Activated CD8-positive, alpha-beta T cell treated with anti-CD3 and anti-CD28 coated beads, Interleukin-2, amount 10 ng/mL, durations not matched to agents 7 days and 5 days (primary cell): ENCODE data around the gene LRMDA. TPM values are rescaled to one million over a fixed set of nuclear protein-coding genes. Genes with fewer than 3 reads are reported as not detected.

Experiments used
- ATAC-seq: fragments of 150-1000 bp; cut with Tn5 transposase; one replicate; pipeline ENCODE4 v1.10.0; 2021; ENCODE audit warnings: moderate library complexity
- CTCF ChIA-PET: fragments of 350-600 bp; sonication (Branson Sonifier 250); formaldehyde crosslinking; loops from one replicate; lab custom pipeline; 2021; ENCODE audit warnings: antibody characterized with exemption; lab: Charles Lee
- POLR2A ChIA-PET: fragments of 350-600 bp; sonication (Branson Sonifier 250); formaldehyde crosslinking; loops from one replicate; lab custom pipeline; 2021; ENCODE audit warnings: antibody characterized with exemption; lab: Charles Lee
- DNase-seq: peaks from one replicate; pipeline ENCODE4 v3.0.0-alpha.2; 2020
- H3K27ac Mint-ChIP-seq: one replicate; pipeline ENCODE4 v1.8.0; 2021; ENCODE audit warnings: mild to moderate bottlenecking, mixed read lengths
- H3K27me3 Mint-ChIP-seq: one replicate; pipeline ENCODE4 v1.8.0; 2021; ENCODE audit warnings: low read depth, mixed read lengths
- H3K36me3 Mint-ChIP-seq: one replicate; pipeline ENCODE4 v1.8.0; 2021; ENCODE audit warnings: low read depth, mixed read lengths
- H3K4me1 Mint-ChIP-seq: one replicate; pipeline ENCODE4 v1.8.0; 2021; ENCODE audit warnings: low read depth, mixed read lengths
- H3K4me3 Mint-ChIP-seq: one replicate; pipeline ENCODE4 v1.8.0; 2021; ENCODE audit warnings: mild to moderate bottlenecking, mixed read lengths
- H3K9me3 Mint-ChIP-seq: one replicate; pipeline ENCODE4 v1.8.0; 2022; ENCODE audit warnings: mixed read lengths; ENCODE audit not compliant: insufficient read depth
- total RNA-seq, 2 experiments: library from RNA; stranded (reverse); gene quantifications; one replicate each; pipeline ENCODE4 v1.2.3, GENCODE V29; 2021

The LRMDA gene
- total RNA-seq, 2 experiments from 2014 or later, result not detected

GRCh38 chr10:76122056-76122455 lies 690.6 kb downstream of the LRMDA start:
- DNase-seq (no peak), ATAC-seq (no peak)
- H3K9me3 Mint-ChIP-seq, result no peaks in the 10 kb centered on the region
- H3K4me1 Mint-ChIP-seq, result no peaks in the 10 kb centered on the region
- H3K27me3 Mint-ChIP-seq, result no peaks in the 10 kb centered on the region
- ChIA-PET CTCF (no interaction called here), POLR2A (no interaction called here)
- no peak overlapping the region for H3K27ac Mint-ChIP-seq
- no peaks in the 10 kb centered on the region for H3K36me3 Mint-ChIP-seq
- no peak overlapping the region for H3K4me3 Mint-ChIP-seq

GRCh38 chr10:76124280-76124679 lies 692.9 kb downstream of the LRMDA start:
- POLR2A ChIA-PET, result no interaction called here

GRCh38 chr10:76125900-76126299 lies 694.5 kb downstream of the LRMDA start:
- DNase-seq, result no peak
- ChIA-PET CTCF (no interaction called here), POLR2A (no interaction called here)
- Mint-ChIP-seq H3K4me1 (no peaks in the 10 kb centered on the region), H3K9me3 (no peaks in the 10 kb centered on the region), H3K27me3 (no peaks in the 10 kb centered on the region), H3K27ac (no peak overlapping the region), H3K36me3 (no peaks in the 10 kb centered on the region), H3K4me3 (no peak overlapping the region)
- no peak for ATAC-seq

More at GRCh38 chr10:76124280-76124679, 692.9 kb downstream of the LRMDA start:
- no peaks in the 10 kb centered on the region for H3K9me3 Mint-ChIP-seq
- CTCF ChIA-PET, result no interaction called here
- no peaks in the 10 kb centered on the region for H3K27me3 Mint-ChIP-seq
- ATAC-seq, result no peak
- no peak overlapping the region for H3K4me3 Mint-ChIP-seq
- no peaks in the 10 kb centered on the region for H3K36me3 Mint-ChIP-seq
- no peak overlapping the region for H3K27ac Mint-ChIP-seq
- no peak for DNase-seq
- H3K4me1 Mint-ChIP-seq, result no peaks in the 10 kb centered on the region

GRCh38 chr10:76126607-76127527 lies 695.4 kb downstream of the LRMDA start:
- Mint-ChIP-seq H3K36me3 (no peaks in the 10 kb centered on the region), H3K9me3 (no peaks in the 10 kb centered on the region), H3K4me1 (no peaks in the 10 kb centered on the region), H3K27ac (no peak overlapping the region), H3K27me3 (no peaks in the 10 kb centered on the region), H3K4me3 (no peak overlapping the region)
- POLR2A ChIA-PET, result no interaction called here
- DNase-seq (no peak), ATAC-seq (no peak)
- CTCF ChIA-PET, result no interaction called here

- no peak for ATAC-seq
- POLR2A ChIA-PET, result no interaction called here
- H3K27me3 Mint-ChIP-seq, result no peaks in the 10 kb centered on the region
- DNase-seq, result no peak
- H3K9me3 Mint-ChIP-seq, result no peaks in the 10 kb centered on the region
- H3K4me3 Mint-ChIP-seq, result no peak overlapping the region
- no peak overlapping the region for H3K27ac Mint-ChIP-seq
- no peaks in the 10 kb centered on the region for H3K36me3 Mint-ChIP-seq
- CTCF ChIA-PET, result no interaction called here
- H3K4me1 Mint-ChIP-seq, result no peaks in the 10 kb centered on the region
These were observed 696.7 kb downstream of the LRMDA start for GRCh38 chr10:76127984-76128589.

GRCh38 chr10:76129213-76129612 lies 697.8 kb downstream of the LRMDA start:
- Mint-ChIP-seq H3K36me3 (no peaks in the 10 kb centered on the region), H3K4me1 (no peaks in the 10 kb centered on the region), H3K27ac (no peak overlapping the region), H3K27me3 (no peaks in the 10 kb centered on the region), H3K9me3 (no peaks in the 10 kb centered on the region), H3K4me3 (no peak overlapping the region)
- POLR2A ChIA-PET, result no interaction called here
- CTCF ChIA-PET, result no interaction called here
- DNase-seq (no peak), ATAC-seq (no peak)

GRCh38 chr10:76130892-76131291 lies 699.5 kb downstream of the LRMDA start:
- H3K27ac Mint-ChIP-seq, result no peak overlapping the region
- ChIA-PET POLR2A (no interaction called here), CTCF (no interaction called here)
- no peak overlapping the region for H3K4me3 Mint-ChIP-seq
- no peaks in the 10 kb centered on the region for H3K9me3 Mint-ChIP-seq
- no peak for ATAC-seq
- no peak for DNase-seq
- no peaks in the 10 kb centered on the region for H3K4me1 Mint-ChIP-seq
- H3K36me3 Mint-ChIP-seq, result no peaks in the 10 kb centered on the region
- H3K27me3 Mint-ChIP-seq, result no peaks in the 10 kb centered on the region

GRCh38 chr10:76133597-76134255 lies 702.3 kb downstream of the LRMDA start:
- no peak for DNase-seq
- ChIA-PET POLR2A (no interaction called here), CTCF (no interaction called here)
- H3K27ac Mint-ChIP-seq, result no peak overlapping the region
- H3K9me3 Mint-ChIP-seq, result no peaks in the 10 kb centered on the region
- H3K27me3 Mint-ChIP-seq, result no peaks in the 10 kb centered on the region
- H3K4me1 Mint-ChIP-seq, result no peaks in the 10 kb centered on the region
- H3K36me3 Mint-ChIP-seq, result no peaks in the 10 kb centered on the region
- H3K4me3 Mint-ChIP-seq, result no peak overlapping the region
- ATAC-seq, result no peak

- POLR2A ChIA-PET, result no interaction called here
- DNase-seq (no peak), ATAC-seq (no peak)
- Mint-ChIP-seq H3K9me3 (no peaks in the 10 kb centered on the region), H3K4me1 (no peaks in the 10 kb centered on the region), H3K36me3 (no peaks in the 10 kb centered on the region), H3K27ac (no peak overlapping the region), H3K27me3 (no peaks in the 10 kb centered on the region), H3K4me3 (no peak overlapping the region)
- CTCF ChIA-PET, result no interaction called here
These were observed 705.5 kb downstream of the LRMDA start for GRCh38 chr10:76136961-76137360.

- ATAC-seq (no peak), DNase-seq (no peak)
- H3K9me3 Mint-ChIP-seq, result no peaks in the 10 kb centered on the region
- ChIA-PET POLR2A (no interaction called here), CTCF (no interaction called here)
- H3K27me3 Mint-ChIP-seq, result no peaks in the 10 kb centered on the region
- no peak overlapping the region for H3K27ac Mint-ChIP-seq
- H3K36me3 Mint-ChIP-seq, result no peaks in the 10 kb centered on the region
- H3K4me3 Mint-ChIP-seq, result no peak overlapping the region
- H3K4me1 Mint-ChIP-seq, result no peaks in the 10 kb centered on the region
These were observed 706.9 kb downstream of the LRMDA start for GRCh38 chr10:76138286-76138685.

GRCh38 chr10:76138906-76139305 lies 707.5 kb downstream of the LRMDA start:
- ChIA-PET CTCF (no interaction called here), POLR2A (no interaction called here)
- Mint-ChIP-seq H3K4me3 (no peak overlapping the region), H3K36me3 (no peaks in the 10 kb centered on the region), H3K4me1 (no peaks in the 10 kb centered on the region), H3K27me3 (no peaks in the 10 kb centered on the region), H3K9me3 (no peaks in the 10 kb centered on the region), H3K27ac (no peak overlapping the region)
- no peak for DNase-seq
- no peak for ATAC-seq

GRCh38 chr10:76139431-76139830 lies 708.0 kb downstream of the LRMDA start:
- H3K4me3 Mint-ChIP-seq, result no peak overlapping the region
- no peaks in the 10 kb centered on the region for H3K36me3 Mint-ChIP-seq
- DNase-seq (no peak), ATAC-seq (no peak)
- POLR2A ChIA-PET, result no interaction called here
- no peak overlapping the region for H3K27ac Mint-ChIP-seq
- no peaks in the 10 kb centered on the region for H3K27me3 Mint-ChIP-seq
- CTCF ChIA-PET, result no interaction called here
- no peaks in the 10 kb centered on the region for H3K9me3 Mint-ChIP-seq
- no peaks in the 10 kb centered on the region for H3K4me1 Mint-ChIP-seq
